Liver (tissue), 9 donors: ENCODE measurements around the gene NCOA3. TPM values are rescaled to one million over a fixed set of nuclear protein-coding genes. Genes with fewer than 3 reads are reported as not detected.

Source experiments
- DNase-seq: peaks from one replicate; pipeline ENCODE4 v3.0.0-alpha.2; 2017; ENCODE audit warnings: low spot score
- H3K27ac ChIP-seq, 2 donors: one replicate each; pipeline ENCODE4 v1.7.0; 2013; ENCODE audit warnings: inconsistent platforms in 2 of 2, low read length in 2 of 2, control low read depth in 1 of 2, low read depth in 1 of 2, mild to moderate bottlenecking in 1 of 2
- H3K27me3 ChIP-seq, 4 donors: one replicate each; pipeline versions ENCODE4 v1.6.1 to v1.7.0; 2013; ENCODE audit warnings: low read length in 3 of 4, inconsistent platforms in 1 of 4, mild to moderate bottlenecking in 1 of 4, moderate library complexity in 1 of 4; ENCODE audit not compliant: control insufficient read depth in 4 of 4, insufficient read depth in 4 of 4
- H3K36me3 ChIP-seq, 4 donors: one replicate each; pipeline versions ENCODE4 v1.6.1 to v1.7.0; 2013; ENCODE audit warnings: low read length in 3 of 4, mild to moderate bottlenecking in 3 of 4, low read depth in 1 of 4, moderate library complexity in 1 of 4; ENCODE audit not compliant: control insufficient read depth in 4 of 4, insufficient read depth in 3 of 4
- H3K4me1 ChIP-seq, 4 donors: one replicate each; pipeline versions ENCODE4 v1.6.1 to v1.7.0; 2013; ENCODE audit warnings: low read length in 3 of 4, mild to moderate bottlenecking in 3 of 4, moderate library complexity in 1 of 4; ENCODE audit not compliant: control insufficient read depth in 4 of 4, insufficient read depth in 4 of 4
- H3K4me3 ChIP-seq, 3 donors: one replicate each; pipeline versions ENCODE4 v1.6.1 to v1.7.0; 2013; ENCODE audit warnings: low read length in 3 of 3, control low read depth in 1 of 3, low read depth in 1 of 3, mild to moderate bottlenecking in 1 of 3
- H3K9ac ChIP-seq, 2 donors: one replicate each; pipeline ENCODE4 v1.7.0; 2013; ENCODE audit warnings: low read length in 2 of 2, mild to moderate bottlenecking in 2 of 2, moderate library complexity in 2 of 2, control low read depth in 1 of 2, low read depth in 1 of 2
- H3K9me3 ChIP-seq, 4 donors: one replicate each; pipeline versions ENCODE4 v1.6.1 to v1.7.0; 2013; ENCODE audit warnings: low read length in 3 of 4; ENCODE audit not compliant: control insufficient read depth in 4 of 4
- CTCF ChIP-seq: fragments of 150-350 bp; IDR thresholded peaks from 2 replicates; pipeline ENCODE4 v1.5.1; 2017; ENCODE audit warnings: improper control_type of control experiment, low read depth, low read length; ENCODE audit not compliant: missing input control
- EGR1 ChIP-seq, 2 donors: IDR thresholded peaks; 2 replicates each; pipeline ENCODE4 v1.6.1; 2016 to 2018; ENCODE audit warnings: antibody characterized with exemption in 2 of 2, low read depth in 2 of 2
- FOXA1 ChIP-seq: IDR thresholded peaks from 2 replicates; pipeline ENCODE4 v1.6.1; 2016; ENCODE audit warnings: antibody characterized with exemption
- FOXA2 ChIP-seq: IDR thresholded peaks from 2 replicates; pipeline ENCODE4 v1.6.1; 2016; ENCODE audit warnings: antibody characterized with exemption
- GABPA ChIP-seq, 2 donors: IDR thresholded peaks in 1 of 2; conservative IDR thresholded peaks in 1 of 2; 2 replicates each; pipeline ENCODE4 v1.6.1; 2016; ENCODE audit warnings: antibody characterized with exemption in 2 of 2, mild to moderate bottlenecking in 1 of 2, moderate library complexity in 1 of 2
- HNF4A ChIP-seq, 2 donors: conservative IDR thresholded peaks; 2 replicates each; pipeline ENCODE4 v1.6.1; 2016; ENCODE audit warnings: antibody characterized with exemption in 2 of 2, mild to moderate bottlenecking in 2 of 2
- HNF4G ChIP-seq: IDR thresholded peaks from 2 replicates; pipeline ENCODE4 v1.6.1; 2016; ENCODE audit warnings: antibody characterized with exemption
- JUND ChIP-seq, 2 donors: IDR thresholded peaks; 2 replicates each; pipeline ENCODE4 v1.6.1; 2016; ENCODE audit warnings: antibody characterized with exemption in 2 of 2
- MAX ChIP-seq: IDR thresholded peaks from 2 replicates; pipeline ENCODE4 v1.6.1; 2016; ENCODE audit warnings: antibody characterized with exemption
- NR2F2 ChIP-seq: IDR thresholded peaks from 2 replicates; pipeline ENCODE4 v1.6.1; 2016; ENCODE audit warnings: antibody characterized with exemption
- RAD21 ChIP-seq, 2 donors: IDR thresholded peaks; 2 replicates each; pipeline ENCODE4 v1.6.1; 2016; ENCODE audit warnings: antibody characterized with exemption in 2 of 2, mild to moderate bottlenecking in 2 of 2
- REST ChIP-seq: IDR thresholded peaks from 2 replicates; pipeline ENCODE4 v1.6.1; 2016; ENCODE audit warnings: antibody characterized with exemption, mild to moderate bottlenecking
- RXRA ChIP-seq, 2 donors: IDR thresholded peaks; 2 replicates each; pipeline ENCODE4 v1.6.1; 2017 to 2018; ENCODE audit warnings: antibody characterized with exemption in 2 of 2, mild to moderate bottlenecking in 1 of 2
- SP1 ChIP-seq: IDR thresholded peaks from 2 replicates; pipeline ENCODE4 v1.6.1; 2018; ENCODE audit warnings: antibody characterized with exemption, mild to moderate bottlenecking
- TAF1 ChIP-seq: conservative IDR thresholded peaks from 2 replicates; pipeline ENCODE4 v1.6.1; 2016; ENCODE audit warnings: antibody characterized with exemption, mild to moderate bottlenecking
- YY1 ChIP-seq: IDR thresholded peaks from 2 replicates; pipeline ENCODE4 v1.6.1; 2016; ENCODE audit warnings: antibody characterized with exemption, mild to moderate bottlenecking
- WGBS: extraction: QIAGEN DNeasy Blood & Tissue Kit; methylation state at CpG from one replicate; pipeline ENCODE4 v1.1.7; 2013; 5-methylcytosine and 5-hydroxymethylcytosine counted together
- polyA plus RNA-seq, 2 donors: library from polyadenylated mRNA; stranded (reverse) in 1 of 2; unstranded in 1 of 2; fragments of 200-250 nt in 1 of 2; fragments of >200 nt in 1 of 2; fragmentation: Nextera tagmentation in 1 of 2; extraction: Ambion mirVana in 1 of 2; gene quantifications; one replicate each; pipeline versions ENCODE4 v1.2.1 to v1.2.3, GENCODE V29; 2013 to 2015
- total RNA-seq, 2 donors: library from RNA; depleted of rRNA; stranded (reverse); fragments of >200 nt; gene quantifications; one replicate each; pipeline ENCODE4 v1.2.3, GENCODE V29; 2014
- TF ChIP-seq, protein P1 (sequence below): IDR thresholded peaks from 2 replicates; pipeline ENCODE4 v1.6.1; 2016; ENCODE audit warnings: antibody characterized with exemption
- TF ChIP-seq, protein P2 (sequence below): IDR thresholded peaks from 2 replicates; pipeline ENCODE4 v1.6.1; 2016; ENCODE audit warnings: antibody characterized with exemption
- donor health status: healthy.
- donor health status: healthy.
- donor health status: healthy.
- donor health status: healthy.
- donor health status: healthy.

The NCOA3 gene
- total and polyA plus RNA-seq, 4 donors: 3.8 to 18.2 (median 8.9) TPM

- WGBS: 54% methylated on average over 4 of the region's 4 CpGs
- H3K9me3 ChIP-seq: no peaks in the 10 kb centered on the region
- H3K9ac ChIP-seq: no peak overlapping the region
- peaks cover 7 to 24% (median 18%) of the 10 kb centered on the region in 4 donors for H3K36me3 ChIP-seq
- H3K4me3 ChIP-seq: no peak overlapping the region
- no peak overlapping the region for H3K27ac ChIP-seq
- no peak for TF ChIP-seq EGR1 (IDR thresholded peaks at IDR 0.05; ENCODE audit: low read depth in 2 of 2)
- peak; percentile 24 for TF ChIP-seq FOXA2
- TF ChIP-seq MAX: no peak
- no peaks in the 10 kb centered on the region for H3K27me3 ChIP-seq
- DNase-seq: no peak
- H3K4me1 ChIP-seq: peaks cover 0 to 8% (median 1%) of the 10 kb centered on the region in 4 donors
Observed at GRCh38 chr20:47642624-47643023, 140.9 kb downstream of the NCOA3 start.

DNA sequence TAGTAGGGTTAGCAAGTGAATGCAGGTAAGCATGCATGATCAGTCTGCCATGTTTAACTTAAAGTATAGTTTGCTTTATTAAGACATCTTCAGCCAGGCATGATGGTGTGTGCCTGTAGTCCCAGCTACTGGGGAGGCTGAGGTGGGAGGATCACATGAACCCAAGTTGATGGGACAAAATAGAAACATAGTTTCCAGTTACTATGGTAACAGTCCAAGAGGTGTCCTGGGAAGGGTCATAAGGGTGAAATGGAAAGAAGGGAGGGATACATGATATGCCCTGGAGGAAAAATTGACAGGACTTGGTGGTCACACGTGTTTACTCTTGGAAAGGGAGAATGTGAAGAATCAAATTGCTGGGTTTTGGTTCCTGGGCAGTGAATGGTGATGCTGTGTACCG lies 143.9 kb downstream of the NCOA3 start:
- H3K9ac ChIP-seq: no peak overlapping the region
- no peak overlapping the region for H3K4me3 ChIP-seq
- peaks cover 8 to 24% (median 13%) of the 10 kb centered on the region in 4 donors for H3K36me3 ChIP-seq
- H3K9me3 ChIP-seq: no peaks in the 10 kb centered on the region
- WGBS: 95% methylated on average over 2 of the region's 2 CpGs
- peaks cover 0 to 8% (median under 1%) of the 10 kb centered on the region in 4 donors for H3K4me1 ChIP-seq
- H3K27me3 ChIP-seq: no peaks in the 10 kb centered on the region
- TF ChIP-seq RXRA (IDR thresholded peaks at IDR 0.05) (no peak), MAX (no peak), JUND (IDR thresholded peaks at IDR 0.05) (no peak), HNF4G (no peak), REST (no peak), GABPA (IDR thresholded peaks at IDR 0.05 in 1 of 2, conservative IDR thresholded peaks at IDR 0.05 in 1 of 2) (no peak), FOXA1 (no peak), HNF4A (conservative IDR thresholded peaks at IDR 0.05) (no peak), NR2F2 (no peak), SP1 (no peak), YY1 (no peak), CTCF (no peak), RAD21 (IDR thresholded peaks at IDR 0.05) (no peak), FOXA2 (no peak), EGR1 (IDR thresholded peaks at IDR 0.05; ENCODE audit: low read depth in 2 of 2) (no peak), TAF1 (no peak)
- TF ChIP-seq, protein P1, sequence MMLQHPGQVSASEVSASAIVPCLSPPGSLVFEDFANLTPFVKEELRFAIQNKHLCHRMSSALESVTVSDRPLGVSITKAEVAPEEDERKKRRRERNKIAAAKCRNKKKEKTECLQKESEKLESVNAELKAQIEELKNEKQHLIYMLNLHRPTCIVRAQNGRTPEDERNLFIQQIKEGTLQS: no peak
- TF ChIP-seq, protein P2, sequence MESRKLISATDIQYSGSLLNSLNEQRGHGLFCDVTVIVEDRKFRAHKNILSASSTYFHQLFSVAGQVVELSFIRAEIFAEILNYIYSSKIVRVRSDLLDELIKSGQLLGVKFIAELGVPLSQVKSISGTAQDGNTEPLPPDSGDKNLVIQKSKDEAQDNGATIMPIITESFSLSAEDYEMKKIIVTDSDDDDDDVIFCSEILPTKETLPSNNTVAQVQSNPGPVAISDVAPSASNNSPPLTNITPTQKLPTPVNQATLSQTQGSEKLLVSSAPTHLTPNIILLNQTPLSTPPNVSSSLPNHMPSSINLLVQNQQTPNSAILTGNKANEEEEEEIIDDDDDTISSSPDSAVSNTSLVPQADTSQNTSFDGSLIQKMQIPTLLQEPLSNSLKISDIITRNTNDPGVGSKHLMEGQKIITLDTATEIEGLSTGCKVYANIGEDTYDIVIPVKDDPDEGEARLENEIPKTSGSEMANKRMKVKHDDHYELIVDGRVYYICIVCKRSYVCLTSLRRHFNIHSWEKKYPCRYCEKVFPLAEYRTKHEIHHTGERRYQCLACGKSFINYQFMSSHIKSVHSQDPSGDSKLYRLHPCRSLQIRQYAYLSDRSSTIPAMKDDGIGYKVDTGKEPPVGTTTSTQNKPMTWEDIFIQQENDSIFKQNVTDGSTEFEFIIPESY: no peak
- H3K27ac ChIP-seq: no peak overlapping the region
- DNase-seq: no peak
